ENCODE data around the gene BAD.

Gene BAD

GRCh38 chr11:64287676-64288352 is 3.3 kb upstream of the BAD start:
- TF ChIP-seq CTCF (IDR thresholded peaks at IDR 0.05; ENCODE audit: control insufficient read depth, extremely low read depth, insufficient read depth): no peak
- H3K4me3 ChIP-seq (ENCODE audit: low read depth, low read length): no peak overlapping the region
- DNase-seq (ENCODE audit: low read depth): no peak

GRCh38 chr11:64286801-64287159 is 2.3 kb upstream of the BAD start:
- peak overlapping the region; percentile 82; the same call in 1 of the 2 replicates for H3K4me3 ChIP-seq (ENCODE audit: low read depth, low read length)
- no peak for DNase-seq (ENCODE audit: low read depth)
- no peak for TF ChIP-seq CTCF (IDR thresholded peaks at IDR 0.05; ENCODE audit: control insufficient read depth, extremely low read depth, insufficient read depth)

GRCh38 chr11:64285885-64286800 is 1.7 kb upstream of the BAD start:
- TF ChIP-seq CTCF (IDR thresholded peaks at IDR 0.05; ENCODE audit: control insufficient read depth, extremely low read depth, insufficient read depth): peak; percentile 41
- peak overlapping the region; percentile 82 for H3K4me3 ChIP-seq (ENCODE audit: low read depth, low read length)
- DNase-seq (ENCODE audit: low read depth): no peak

- TF ChIP-seq CTCF (IDR thresholded peaks at IDR 0.05; ENCODE audit: control insufficient read depth, extremely low read depth, insufficient read depth): no peak
- no peak for DNase-seq (ENCODE audit: low read depth)
- H3K4me3 ChIP-seq (ENCODE audit: low read depth, low read length): peak within 1 kb of the TSS; percentile 82
Observed at GRCh38 chr11:64284962-64285884, 758 bp upstream of the BAD start, which contains the start of gene GPR137. Gene GPR137 (plus strand): TSS chr11:64285848. CDS start chr11:64286525, 677 bp downstream.

GRCh38 chr11:64283092-64283491 is 1.4 kb downstream of the BAD start:
- TF ChIP-seq CTCF (IDR thresholded peaks at IDR 0.05; ENCODE audit: control insufficient read depth, extremely low read depth, insufficient read depth): no peak
- no peak for DNase-seq (ENCODE audit: low read depth)
- no peak overlapping the region for H3K4me3 ChIP-seq (ENCODE audit: low read depth, low read length)

GRCh38 chr11:64281957-64282770 is 2.3 kb downstream of the BAD start:
- no peak for DNase-seq (ENCODE audit: low read depth)
- no peak overlapping the region for H3K4me3 ChIP-seq (ENCODE audit: low read depth, low read length)
- TF ChIP-seq CTCF (IDR thresholded peaks at IDR 0.05; ENCODE audit: control insufficient read depth, extremely low read depth, insufficient read depth): no peak
